HepG2 (cell line): Measurements from ENCODE around the gene METRN. TPM values are rescaled to one million over a fixed set of nuclear protein-coding genes. Genes with fewer than 3 reads are reported as not detected.
A peak's percentile ranks its signal among the peaks of the same experiment; 100 is the strongest.

Source experiments
- IRF2 ChIP-seq: IDR thresholded peaks from 2 replicates; pipeline ENCODE4 v1.6.1; 2018; ENCODE audit warnings: missing genetic modification reagents, missing compliant biosample characterization
- ONECUT2 ChIP-seq: sonication (generic); formaldehyde crosslinking; IDR thresholded peaks from 2 replicates; pipeline ENCODE4 v1.4.0; 2020; ENCODE audit warnings: missing genetic modification reagents
- REL ChIP-seq: sonication (generic); formaldehyde crosslinking; conservative IDR thresholded peaks from 2 replicates; pipeline ENCODE4 v1.8.0; 2022; ENCODE audit warnings: mild to moderate bottlenecking, missing genetic modification reagents, moderate library complexity
- RXRA ChIP-seq: sonication (generic); formaldehyde crosslinking; IDR thresholded peaks from 2 replicates; pipeline ENCODE4 v1.5.1; 2020; ENCODE audit warnings: missing genetic modification reagents
- SRSF1 ChIP-seq: fragments of 200-400 bp; formaldehyde crosslinking; optimal IDR thresholded peaks from 2 replicates; pipeline ENCODE3; 2017; ENCODE audit warnings: mild to moderate bottlenecking, low read depth, low read length, moderate library complexity
- TBX2 ChIP-seq: sonication (generic); formaldehyde crosslinking; IDR thresholded peaks from 2 replicates; pipeline ENCODE4 v1.5.0; 2020; ENCODE audit warnings: missing genetic modification reagents, mild to moderate bottlenecking, borderline replicate concordance
- polyA plus RNA-seq, 8 experiments: library from polyadenylated mRNA; depleted of rRNA in 3 of 8; stranded (reverse) in 7 of 8; unstranded in 1 of 8; fragments of >200 nt; fragmentation: Illumina TruSeq in 4 of 8; extraction: Trizol in 4 of 8; gene quantifications; 2 replicates each; pipeline versions ENCODE4 v1.2.1 to v1.2.3, GENCODE V29; 2011 to 2016; ENCODE audit warnings: low read depth in 4 of 8, missing spikeins in 1 of 8, mixed read lengths in 1 of 8; ENCODE audit not compliant: insufficient read depth in 1 of 8
- total RNA-seq, 5 experiments: library from RNA; depleted of rRNA; stranded (reverse); fragments of >200 nt; fragmentation: Illumina TruSeq; extraction: Trizol; gene quantifications; 2 replicates each; pipeline ENCODE4 v1.2.3, GENCODE V29; 2016; ENCODE audit warnings: low read depth in 1 of 5
- TF ChIP-seq, protein P1 (sequence below): sonication (generic); formaldehyde crosslinking; IDR thresholded peaks from 2 replicates; pipeline ENCODE4 v1.4.0; 2020; ENCODE audit warnings: missing genetic modification reagents
- TF ChIP-seq, protein P2 (sequence below): sonication (generic); formaldehyde crosslinking; IDR thresholded peaks from 2 replicates; pipeline ENCODE4 v1.5.0; 2020; ENCODE audit warnings: mild to moderate bottlenecking, missing genetic modification reagents
- TF ChIP-seq, protein P3 (sequence below), 2 experiments: sonication (generic) in 1 of 2; formaldehyde crosslinking in 1 of 2; IDR thresholded peaks; 2 replicates each; pipeline versions ENCODE4 v1.6.1 to v1.9.0; 2014 to 2022; ENCODE audit warnings: antibody characterized with exemption in 1 of 2, borderline replicate concordance in 1 of 2, inconsistent platforms in 1 of 2, low read depth in 1 of 2, missing genetic modification reagents in 1 of 2
- TF ChIP-seq, protein P4 (sequence below): sonication (generic); formaldehyde crosslinking; IDR thresholded peaks from 2 replicates; pipeline ENCODE4 v1.5.0; 2020; ENCODE audit warnings: mild to moderate bottlenecking, missing genetic modification reagents, borderline replicate concordance
- TF ChIP-seq, protein P5 (sequence below): IDR thresholded peaks from 2 replicates; pipeline ENCODE4 v1.6.1; 2018; ENCODE audit warnings: missing genetic modification reagents
- TF ChIP-seq, protein P6 (sequence below): sonication (generic); formaldehyde crosslinking; IDR thresholded peaks from 2 replicates; pipeline ENCODE4 v1.8.0; 2022; ENCODE audit warnings: mild to moderate bottlenecking, missing genetic modification reagents

The METRN gene
- total and polyA plus RNA-seq, 2 of the 13 experiments (the other 11 are each of a cell fraction or from before 2014, with no cell fraction given), result 25.5 to 46.1 TPM

DNA sequence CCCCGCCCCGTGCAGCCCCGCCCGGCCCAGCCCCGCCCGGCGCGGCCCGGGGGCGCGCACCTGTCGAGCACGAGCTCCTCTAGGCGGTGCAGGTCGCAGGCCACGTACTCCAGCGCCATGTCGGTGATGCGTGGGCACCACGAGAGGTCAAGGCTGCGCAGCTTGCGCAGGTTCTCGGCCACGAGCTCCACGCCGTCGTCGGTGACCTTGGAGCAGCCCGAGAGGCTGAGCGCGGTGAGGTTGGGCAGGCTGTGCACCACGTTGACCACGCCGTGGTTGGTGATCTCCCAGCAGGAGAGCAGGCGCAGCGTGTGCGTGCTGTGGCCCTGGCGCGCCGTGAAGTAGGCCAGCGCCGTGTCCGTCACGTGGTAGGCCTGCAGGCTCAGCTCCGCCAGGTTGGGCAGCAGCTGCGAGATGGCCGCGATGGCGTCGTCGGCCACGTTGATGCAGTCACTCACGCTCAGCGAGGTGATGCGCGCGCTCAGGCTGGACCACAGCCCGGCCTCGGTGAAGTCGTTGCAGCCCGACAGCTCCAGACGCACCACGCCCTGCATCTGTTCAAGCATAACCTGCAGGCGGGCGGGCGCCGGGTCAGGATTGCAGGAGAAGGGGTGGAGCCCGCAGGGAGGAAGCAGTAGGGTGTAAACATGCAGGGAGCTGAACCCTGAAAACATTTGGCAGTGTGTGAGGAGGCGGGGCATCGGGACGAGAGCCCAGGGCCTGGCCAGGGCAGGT is 19.4 kb upstream of the METRN start (continued):
- TF ChIP-seq, protein P1, sequence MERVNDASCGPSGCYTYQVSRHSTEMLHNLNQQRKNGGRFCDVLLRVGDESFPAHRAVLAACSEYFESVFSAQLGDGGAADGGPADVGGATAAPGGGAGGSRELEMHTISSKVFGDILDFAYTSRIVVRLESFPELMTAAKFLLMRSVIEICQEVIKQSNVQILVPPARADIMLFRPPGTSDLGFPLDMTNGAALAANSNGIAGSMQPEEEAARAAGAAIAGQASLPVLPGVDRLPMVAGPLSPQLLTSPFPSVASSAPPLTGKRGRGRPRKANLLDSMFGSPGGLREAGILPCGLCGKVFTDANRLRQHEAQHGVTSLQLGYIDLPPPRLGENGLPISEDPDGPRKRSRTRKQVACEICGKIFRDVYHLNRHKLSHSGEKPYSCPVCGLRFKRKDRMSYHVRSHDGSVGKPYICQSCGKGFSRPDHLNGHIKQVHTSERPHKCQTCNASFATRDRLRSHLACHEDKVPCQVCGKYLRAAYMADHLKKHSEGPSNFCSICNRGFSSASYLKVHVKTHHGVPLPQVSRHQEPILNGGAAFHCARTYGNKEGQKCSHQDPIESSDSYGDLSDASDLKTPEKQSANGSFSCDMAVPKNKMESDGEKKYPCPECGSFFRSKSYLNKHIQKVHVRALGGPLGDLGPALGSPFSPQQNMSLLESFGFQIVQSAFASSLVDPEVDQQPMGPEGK (CRISPR knock-in tag), result peak; percentile 30; the same call in 1 of the 2 replicates
- TF ChIP-seq REL (CRISPR knock-in tag) (0 out of 2 replicates have a peak, but pooled peaks have one; percentile 61), TBX2 (CRISPR knock-in tag) (peak; percentile 81), RXRA (peak; percentile 82; the same call in 1 of the 2 replicates), IRF2 (peak; percentile 66; the same call in 1 of the 2 replicates), SRSF1 (no peak), ONECUT2 (CRISPR knock-in tag) (no peak)
- TF ChIP-seq, protein P2, sequence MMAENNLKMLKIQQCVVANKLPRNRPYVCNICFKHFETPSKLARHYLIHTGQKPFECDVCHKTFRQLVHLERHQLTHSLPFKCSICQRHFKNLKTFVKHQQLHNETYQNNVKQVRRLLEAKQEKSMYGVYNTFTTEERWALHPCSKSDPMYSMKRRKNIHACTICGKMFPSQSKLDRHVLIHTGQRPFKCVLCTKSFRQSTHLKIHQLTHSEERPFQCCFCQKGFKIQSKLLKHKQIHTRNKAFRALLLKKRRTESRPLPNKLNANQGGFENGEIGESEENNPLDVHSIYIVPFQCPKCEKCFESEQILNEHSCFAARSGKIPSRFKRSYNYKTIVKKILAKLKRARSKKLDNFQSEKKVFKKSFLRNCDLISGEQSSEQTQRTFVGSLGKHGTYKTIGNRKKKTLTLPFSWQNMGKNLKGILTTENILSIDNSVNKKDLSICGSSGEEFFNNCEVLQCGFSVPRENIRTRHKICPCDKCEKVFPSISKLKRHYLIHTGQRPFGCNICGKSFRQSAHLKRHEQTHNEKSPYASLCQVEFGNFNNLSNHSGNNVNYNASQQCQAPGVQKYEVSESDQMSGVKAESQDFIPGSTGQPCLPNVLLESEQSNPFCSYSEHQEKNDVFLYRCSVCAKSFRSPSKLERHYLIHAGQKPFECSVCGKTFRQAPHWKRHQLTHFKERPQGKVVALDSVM (CRISPR knock-in tag), result no peak
- TF ChIP-seq, protein P3, sequence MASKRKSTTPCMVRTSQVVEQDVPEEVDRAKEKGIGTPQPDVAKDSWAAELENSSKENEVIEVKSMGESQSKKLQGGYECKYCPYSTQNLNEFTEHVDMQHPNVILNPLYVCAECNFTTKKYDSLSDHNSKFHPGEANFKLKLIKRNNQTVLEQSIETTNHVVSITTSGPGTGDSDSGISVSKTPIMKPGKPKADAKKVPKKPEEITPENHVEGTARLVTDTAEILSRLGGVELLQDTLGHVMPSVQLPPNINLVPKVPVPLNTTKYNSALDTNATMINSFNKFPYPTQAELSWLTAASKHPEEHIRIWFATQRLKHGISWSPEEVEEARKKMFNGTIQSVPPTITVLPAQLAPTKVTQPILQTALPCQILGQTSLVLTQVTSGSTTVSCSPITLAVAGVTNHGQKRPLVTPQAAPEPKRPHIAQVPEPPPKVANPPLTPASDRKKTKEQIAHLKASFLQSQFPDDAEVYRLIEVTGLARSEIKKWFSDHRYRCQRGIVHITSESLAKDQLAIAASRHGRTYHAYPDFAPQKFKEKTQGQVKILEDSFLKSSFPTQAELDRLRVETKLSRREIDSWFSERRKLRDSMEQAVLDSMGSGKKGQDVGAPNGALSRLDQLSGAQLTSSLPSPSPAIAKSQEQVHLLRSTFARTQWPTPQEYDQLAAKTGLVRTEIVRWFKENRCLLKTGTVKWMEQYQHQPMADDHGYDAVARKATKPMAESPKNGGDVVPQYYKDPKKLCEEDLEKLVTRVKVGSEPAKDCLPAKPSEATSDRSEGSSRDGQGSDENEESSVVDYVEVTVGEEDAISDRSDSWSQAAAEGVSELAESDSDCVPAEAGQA (IDR thresholded peaks at IDR 0.05; ENCODE audit: low read depth), result peak; percentile 51; the same call in 1 of the 2 replicates
- TF ChIP-seq, protein P3 (CRISPR knock-in tag; IDR thresholded peaks at IDR 0.05; ENCODE audit: borderline replicate concordance), result no peak
- TF ChIP-seq, protein P4, sequence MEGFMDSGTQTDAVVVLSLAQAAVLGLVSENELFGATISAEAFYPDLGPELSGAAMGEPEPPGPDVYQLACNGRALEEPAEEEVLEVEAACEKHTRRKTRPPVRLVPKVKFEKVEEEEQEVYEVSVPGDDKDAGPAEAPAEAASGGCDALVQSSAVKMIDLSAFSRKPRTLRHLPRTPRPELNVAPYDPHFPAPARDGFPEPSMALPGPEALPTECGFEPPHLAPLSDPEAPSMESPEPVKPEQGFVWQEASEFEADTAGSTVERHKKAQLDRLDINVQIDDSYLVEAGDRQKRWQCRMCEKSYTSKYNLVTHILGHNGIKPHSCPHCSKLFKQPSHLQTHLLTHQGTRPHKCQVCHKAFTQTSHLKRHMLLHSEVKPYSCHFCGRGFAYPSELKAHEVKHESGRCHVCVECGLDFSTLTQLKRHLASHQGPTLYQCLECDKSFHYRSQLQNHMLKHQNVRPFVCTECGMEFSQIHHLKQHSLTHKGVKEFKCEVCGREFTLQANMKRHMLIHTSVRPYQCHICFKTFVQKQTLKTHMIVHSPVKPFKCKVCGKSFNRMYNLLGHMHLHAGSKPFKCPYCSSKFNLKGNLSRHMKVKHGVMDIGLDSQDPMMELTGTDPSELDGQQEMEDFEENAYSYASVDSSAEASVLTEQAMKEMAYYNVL (CRISPR knock-in tag), result peak; percentile 52; the same call in 1 of the 2 replicates
- TF ChIP-seq, protein P5, sequence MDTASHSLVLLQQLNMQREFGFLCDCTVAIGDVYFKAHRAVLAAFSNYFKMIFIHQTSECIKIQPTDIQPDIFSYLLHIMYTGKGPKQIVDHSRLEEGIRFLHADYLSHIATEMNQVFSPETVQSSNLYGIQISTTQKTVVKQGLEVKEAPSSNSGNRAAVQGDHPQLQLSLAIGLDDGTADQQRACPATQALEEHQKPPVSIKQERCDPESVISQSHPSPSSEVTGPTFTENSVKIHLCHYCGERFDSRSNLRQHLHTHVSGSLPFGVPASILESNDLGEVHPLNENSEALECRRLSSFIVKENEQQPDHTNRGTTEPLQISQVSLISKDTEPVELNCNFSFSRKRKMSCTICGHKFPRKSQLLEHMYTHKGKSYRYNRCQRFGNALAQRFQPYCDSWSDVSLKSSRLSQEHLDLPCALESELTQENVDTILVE (CRISPR knock-in tag), result 0 out of 2 replicates have a peak, but pooled peaks have one; percentile 24
- TF ChIP-seq, protein P6, sequence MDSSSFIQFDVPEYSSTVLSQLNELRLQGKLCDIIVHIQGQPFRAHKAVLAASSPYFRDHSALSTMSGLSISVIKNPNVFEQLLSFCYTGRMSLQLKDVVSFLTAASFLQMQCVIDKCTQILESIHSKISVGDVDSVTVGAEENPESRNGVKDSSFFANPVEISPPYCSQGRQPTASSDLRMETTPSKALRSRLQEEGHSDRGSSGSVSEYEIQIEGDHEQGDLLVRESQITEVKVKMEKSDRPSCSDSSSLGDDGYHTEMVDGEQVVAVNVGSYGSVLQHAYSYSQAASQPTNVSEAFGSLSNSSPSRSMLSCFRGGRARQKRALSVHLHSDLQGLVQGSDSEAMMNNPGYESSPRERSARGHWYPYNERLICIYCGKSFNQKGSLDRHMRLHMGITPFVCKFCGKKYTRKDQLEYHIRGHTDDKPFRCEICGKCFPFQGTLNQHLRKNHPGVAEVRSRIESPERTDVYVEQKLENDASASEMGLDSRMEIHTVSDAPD (CRISPR knock-in tag), result no peak
